GM12878 (cell line): ENCODE data around the gene LIMCH1. TPM values are rescaled to one million over a fixed set of nuclear protein-coding genes. Genes with fewer than 3 reads are reported as not detected.

ENCODE experiments used
- ATAC-seq: fragments of 200-7000 bp; cut with Tn5 transposase; 3 replicates; pipeline ENCODE4 v1.9.1; 2020; ENCODE audit warnings: mild to moderate bottlenecking, moderate library complexity
- BruUV-seq: library from RNA; stranded (reverse); fragments of 400-500 nt; replicated peaks from 2 replicates; lab custom pipeline; 2021; lab: Mats Ljungman, UMichigan
- CTCF ChIA-PET: fragments of 300-600 bp; sonication (Branson Sonifier 250); formaldehyde crosslinking; extraction: SDS; loops from one replicate; lab custom pipeline; 2021; ENCODE audit warnings: inconsistent platforms; lab: Yijun Ruan, JAX
- POLR2A ChIA-PET: fragments of 350-600 bp; formaldehyde crosslinking; extraction: SDS; loops from one replicate; lab custom pipeline; 2021; ENCODE audit warnings: inconsistent platforms; lab: Charles Lee
- RAD21 ChIA-PET: fragments of 300-600 bp; sonication (Branson Sonifier 250); formaldehyde crosslinking; loops from one replicate; lab custom pipeline; 2023; ENCODE audit warnings: antibody characterized with exemption; ENCODE audit not compliant: unreplicated experiment; lab: Charles Lee
- SMC1A ChIA-PET: fragments of 300-600 bp; sonication (Branson Sonifier 250); formaldehyde crosslinking; loops from one replicate; lab custom pipeline; 2023; ENCODE audit not compliant: unreplicated experiment, uncharacterized antibody; lab: Charles Lee
- DNase-seq: peaks from one replicate; pipeline ENCODE4 v3.0.0-alpha.2; 2011; ENCODE audit warnings: low read depth, low spot score
- FAIRE-seq: peaks from 3 replicates; lab custom pipeline; 2011; peaks lifted over from hg19 to GRCh38; lab: Jason Lieb, UNC
- H2AFZ ChIP-seq: 2 replicates; pipeline ENCODE4 v1.6.0; 2011; ENCODE audit warnings: low read depth, low read length, control low read depth; ENCODE audit not compliant: control insufficient read depth
- H3K27ac ChIP-seq: 2 replicates; pipeline ENCODE4 v1.5.1; 2011; ENCODE audit warnings: control low read depth; ENCODE audit not compliant: control insufficient read depth, insufficient read depth
- H3K27me3 ChIP-seq, 2 experiments: replicated peaks in 1 of 2; 2 replicates each; pipeline versions ENCODE4 v1.6.0 to v1.6.1; 2011; ENCODE audit warnings: low read length in 1 of 2; ENCODE audit not compliant: control insufficient read depth in 2 of 2, insufficient read depth in 2 of 2
- H3K36me3 ChIP-seq, 2 experiments: 2 replicates each; pipeline ENCODE4 v1.5.1; 2011; ENCODE audit warnings: low read length in 1 of 2; ENCODE audit not compliant: control insufficient read depth in 2 of 2, insufficient read depth in 2 of 2
- H3K4me1 ChIP-seq: 2 replicates; pipeline ENCODE4 v1.6.1; 2011; ENCODE audit warnings: mild to moderate bottlenecking, low read length, moderate library complexity, mixed read lengths; ENCODE audit not compliant: control insufficient read depth, insufficient read depth
- H3K4me2 ChIP-seq: 2 replicates; pipeline ENCODE4 v1.6.0; 2011; ENCODE audit warnings: control low read depth; ENCODE audit not compliant: control insufficient read depth, insufficient read depth
- H3K4me3 ChIP-seq: fragments of 200-600 bp; sonication (generic); 2 replicates; pipeline ENCODE4 v1.5.1; 2016
- H3K79me2 ChIP-seq: 2 replicates; pipeline ENCODE4 v1.6.0; 2011; ENCODE audit warnings: low read length; ENCODE audit not compliant: control insufficient read depth, insufficient read depth
- H3K9ac ChIP-seq: 2 replicates; pipeline ENCODE4 v1.8.0; 2011; ENCODE audit warnings: low read length, control low read depth, mixed read lengths; ENCODE audit not compliant: control insufficient read depth, insufficient read depth
- H3K9me3 ChIP-seq: replicated peaks from 3 replicates; pipeline ENCODE4 v1.5.1; 2011; ENCODE audit warnings: mild to moderate bottlenecking, low read length; ENCODE audit not compliant: control insufficient read depth, insufficient read depth
- H4K20me1 ChIP-seq: 2 replicates; pipeline ENCODE4 v1.6.0; 2011; ENCODE audit not compliant: control insufficient read depth, insufficient read depth
- HDAC2 ChIP-seq: fragments of 200-600 bp; sonication (generic); IDR thresholded peaks from 2 replicates; pipeline ENCODE4 v1.6.1; 2017
- HDGF ChIP-seq: fragments of 450-650 bp; IDR thresholded peaks from 2 replicates; pipeline ENCODE4 v1.6.1; 2016; ENCODE audit warnings: antibody characterized with exemption
- KDM1A ChIP-seq: fragments of 200-600 bp; sonication (generic); IDR thresholded peaks from 2 replicates; pipeline ENCODE4 v1.6.1; 2016; ENCODE audit warnings: borderline replicate concordance
- REST ChIP-seq: IDR thresholded peaks from 2 replicates; pipeline ENCODE4 v1.6.1; 2012; ENCODE audit warnings: mild to moderate bottlenecking, low read depth, low read length
- WGBS: methylation state at CpG from one replicate; pipeline ENCODE4 v1.1.6; 2016; ENCODE audit warnings: low lambda C conversion rate; ENCODE audit not compliant: insufficient replicate concordance, insufficient coverage; ENCODE audit errors: missing lambda C conversion rate; 5-methylcytosine and 5-hydroxymethylcytosine counted together
- in situ Hi-C: fragments of 300-500 bp; cut with MboI; formaldehyde crosslinking; loops from 9 replicates; pipeline ENCODE4 v1.14.3; 2018; ENCODE audit warnings: mixed read lengths
- intact Hi-C: fragments of 100-400 bp; cut with micrococcal nuclease; formaldehyde crosslinking; loops from one replicate; pipeline ENCODE4 v1.14.2; 2022; ENCODE audit not compliant: unreplicated experiment
- polyA plus RNA-seq, 11 experiments: library from polyadenylated mRNA; depleted of rRNA in 4 of 11; unstranded in 6 of 11; stranded (reverse) in 5 of 11; fragments of >200 nt; fragmentation: Nextera tagmentation in 4 of 11; fragmentation: Illumina TruSeq in 1 of 11; extraction: Ambion mirVana in 4 of 11; extraction: Trizol in 1 of 11; gene quantifications; 1 replicate in 1 of 11; 2 replicates in 10 of 11; pipeline versions ENCODE4 v1.2.1 to v1.2.3, GENCODE V29; 2011 to 2016; ENCODE audit warnings: inconsistent platforms in 2 of 11, missing spikeins in 2 of 11, low read depth in 1 of 11
- total RNA-seq, 4 experiments: library from RNA; depleted of rRNA in 3 of 4; stranded (reverse); fragments of >200 nt in 3 of 4; fragmentation: Illumina TruSeq in 1 of 4; extraction: Trizol in 1 of 4; gene quantifications; 2 replicates each; pipeline versions ENCODE4 v1.2.1 to v1.2.3, GENCODE V29; 2013 to 2021

LIMCH1 gene
- total and polyA plus RNA-seq, 10 of the 15 experiments (the other 5 are each of a cell fraction or from before 2014, with no cell fraction given) = 0.07 to 0.15 TPM; not detected in 8

GRCh38 chr4:41602886-41603498, 65.0 kb downstream of the LIMCH1 start:
- DNase-seq = no peak
- no peak for FAIRE-seq
- no peak for ATAC-seq
- no peak overlapping the region for H3K4me2 ChIP-seq
- no peak overlapping the region for H2AFZ ChIP-seq
- ChIA-PET POLR2A (no interaction called here), CTCF (no interaction called here), SMC1A (no interaction called here), RAD21 (no interaction called here)
- no peaks in the 10 kb centered on the region for H3K27me3 ChIP-seq
- 8% methylated on average over 3 of the region's 3 CpGs for WGBS
- no peak overlapping the region for H3K27ac ChIP-seq
- in situ Hi-C loops (no loop called here), intact Hi-C loops (no loop called here)
- H3K36me3 ChIP-seq = no peaks in the 10 kb centered on the region
- no peaks in the 10 kb centered on the region for H4K20me1 ChIP-seq
- no peaks in the 10 kb centered on the region for H3K9me3 ChIP-seq
- TF ChIP-seq HDAC2 (no peak), KDM1A (no peak), REST (no peak), HDGF (no peak)
- H3K4me3 ChIP-seq = no peak overlapping the region
- H3K4me1 ChIP-seq = no peaks in the 10 kb centered on the region
- no TSS peak for BruUV-seq
- H3K79me2 ChIP-seq = no peaks in the 10 kb centered on the region
- no peak overlapping the region for H3K9ac ChIP-seq
